GM23338 (cell line): ENCODE measurements around the gene E4F1. TPM values are rescaled to one million over a fixed set of nuclear protein-coding genes. Genes with fewer than 3 reads are reported as not detected.

Experiments
- ATAC-seq: fragments of 200-7000 bp; cut with Tn5 transposase; 3 replicates; pipeline ENCODE4 v1.9.1; 2020
- DNase-seq: peaks from one replicate; pipeline ENCODE4 v3.0.0-alpha.2; 2015; ENCODE audit warnings: low spot score
- H2AFZ ChIP-seq: fragments of 200-600 bp; sonication (generic); 2 replicates; pipeline ENCODE4 v1.8.0; 2016; ENCODE audit warnings: antibody characterized with exemption, mild to moderate bottlenecking, moderate library complexity
- H3F3A ChIP-seq: fragments of 200-600 bp; sonication (generic); replicated peaks from 2 replicates; pipeline ENCODE4 v1.8.0; 2017; ENCODE audit warnings: antibody characterized with exemption, mixed run types, low read depth
- H3K27ac ChIP-seq: fragments of 200-600 bp; sonication (generic); 2 replicates; pipeline ENCODE4 v1.6.1; 2016; ENCODE audit warnings: low read depth
- H3K27me3 ChIP-seq: fragments of 200-600 bp; sonication (generic); 2 replicates; pipeline ENCODE4 v1.8.0; 2016; ENCODE audit warnings: mild to moderate bottlenecking, mixed run types, moderate library complexity; ENCODE audit not compliant: insufficient read depth
- H3K36me3 ChIP-seq: fragments of 200-600 bp; sonication (generic); 2 replicates; pipeline ENCODE4 v1.8.0; 2016; ENCODE audit warnings: mild to moderate bottlenecking; ENCODE audit not compliant: insufficient read depth
- H3K4me1 ChIP-seq: fragments of 200-600 bp; sonication (generic); 2 replicates; pipeline ENCODE4 v1.8.0; 2016; ENCODE audit warnings: mild to moderate bottlenecking, moderate library complexity; ENCODE audit not compliant: insufficient read depth
- H3K4me2 ChIP-seq: fragments of 200-600 bp; sonication (generic); 2 replicates; pipeline ENCODE4 v1.7.1; 2017; ENCODE audit warnings: mixed run types
- H3K4me3 ChIP-seq: fragments of 200-600 bp; sonication (generic); 2 replicates; pipeline ENCODE4 v1.6.1; 2016; ENCODE audit warnings: mixed run types
- H3K79me2 ChIP-seq: fragments of 200-600 bp; sonication (generic); replicated peaks from 2 replicates; pipeline ENCODE4 v1.8.0; 2017; ENCODE audit warnings: mild to moderate bottlenecking; ENCODE audit not compliant: insufficient read depth
- H3K9me2 ChIP-seq: fragments of 200-600 bp; sonication (generic); 2 replicates; pipeline ENCODE4 v1.8.0; 2017; ENCODE audit not compliant: insufficient read depth
- H4K20me1 ChIP-seq: fragments of 200-600 bp; sonication (generic); replicated peaks from 2 replicates; pipeline ENCODE4 v1.8.0; 2017; ENCODE audit warnings: mild to moderate bottlenecking; ENCODE audit not compliant: insufficient read depth
- H3K27ac Mint-ChIP-seq: 2 replicates; pipeline ENCODE4 v1.8.0; 2020; ENCODE audit warnings: inconsistent platforms, mild to moderate bottlenecking, moderate library complexity, mixed read lengths
- H3K27me3 Mint-ChIP-seq: 3 replicates; pipeline ENCODE4 v1.8.0; 2022; ENCODE audit warnings: low read depth, mild to moderate bottlenecking, moderate library complexity, mixed read lengths, inconsistent platforms; ENCODE audit not compliant: insufficient read depth, poor library complexity
- H3K36me3 Mint-ChIP-seq: 3 replicates; pipeline ENCODE4 v1.8.0; 2021; ENCODE audit warnings: low read depth, mild to moderate bottlenecking, inconsistent platforms, moderate library complexity, mixed read lengths
- H3K4me1 Mint-ChIP-seq: 3 replicates; pipeline ENCODE4 v1.8.0; 2020; ENCODE audit warnings: mild to moderate bottlenecking, inconsistent platforms, mixed read lengths
- H3K4me3 Mint-ChIP-seq: 3 replicates; pipeline ENCODE4 v1.8.0; 2021; ENCODE audit warnings: moderate library complexity, mild to moderate bottlenecking, inconsistent platforms, mixed read lengths
- H3K9me3 Mint-ChIP-seq: 3 replicates; pipeline ENCODE4 v1.8.0; 2020; ENCODE audit warnings: moderate library complexity, mild to moderate bottlenecking, inconsistent platforms, mixed read lengths
- CTCF ChIP-seq, 2 experiments: fragments of 200-600 bp in 1 of 2; sonication (generic) in 1 of 2; conservative IDR thresholded peaks; 2 replicates each; pipeline versions ENCODE4 v1.5.1 to v1.6.1; 2016 to 2017; ENCODE audit warnings: antibody characterized with exemption in 2 of 2, low read depth in 2 of 2, mild to moderate bottlenecking in 2 of 2, moderate library complexity in 1 of 2
- NANOG ChIP-seq: IDR thresholded peaks from 2 replicates; pipeline ENCODE4 v1.6.1; 2016; ENCODE audit warnings: antibody characterized with exemption, borderline replicate concordance
- POLR2AphosphoS5 ChIP-seq: IDR thresholded peaks from 2 replicates; pipeline ENCODE4 v1.6.1; 2016; ENCODE audit warnings: antibody characterized with exemption, low read depth
- STAT1 ChIP-seq: IDR thresholded peaks from one replicate; pipeline ENCODE4 v1.6.1; 2016; ENCODE audit warnings: antibody characterized with exemption; ENCODE audit not compliant: unreplicated experiment
- ZNF462 ChIP-seq: fragments of 250-450 bp; sonication (Bioruptor Pico); IDR thresholded peaks from 2 replicates; pipeline ENCODE4 v1.5.0; 2020; ENCODE audit warnings: mild to moderate bottlenecking, moderate library complexity
- polyA plus RNA-seq: library from polyadenylated mRNA; unstranded; fragments of >200 nt; fragmentation: Nextera tagmentation; extraction: Ambion mirVana; gene quantifications from 2 replicates; pipeline ENCODE4 v1.2.1, GENCODE V29; 2016
- total RNA-seq: library from RNA; depleted of rRNA; stranded (reverse); fragments of >200 nt; shearing (Covaris generic); gene quantifications from 2 replicates; pipeline ENCODE4 v1.2.3, GENCODE V29; 2014
- TF ChIP-seq, protein P1 (sequence below): IDR thresholded peaks from 2 replicates; pipeline ENCODE4 v1.6.1; 2016; ENCODE audit warnings: antibody characterized with exemption

E4F1 gene
- total and polyA plus RNA-seq, 2 experiments from 2014 or later, result 22.6 to 45.5 TPM

GRCh38 chr16:2251296-2252111 is 28.1 kb downstream of the E4F1 start, which contains the start of gene ECI1:
Gene ECI1, minus strand, starts transcription at chr16:2251587. Its CDS starts 21 bp downstream, at chr16:2251566.
- no peaks in the 10 kb centered on the region for H3K9me3 Mint-ChIP-seq

More at GRCh38 chr16:2251296-2252111, 28.1 kb downstream of the E4F1 start, which contains the start of gene ECI1:
- Histone ChIP-seq H3K27ac (peak within 1 kb of the TSS; percentile 97), H3K27me3 (no peaks in the 10 kb centered on the region), H2AFZ (no peak within 1 kb of the TSS), H3F3A (peaks cover 47% of the 10 kb centered on the region), H3K4me1 (peaks cover 11% of the 10 kb centered on the region; the same call in 1 of the 2 replicates), H3K9me2 (no peaks in the 10 kb centered on the region), H4K20me1 (peaks cover 28% of the 10 kb centered on the region), H3K4me3 (peak within 1 kb of the TSS; percentile 87), H3K4me2 (peak within 1 kb of the TSS; percentile 88), H3K79me2 (peaks cover 33% of the 10 kb centered on the region), H3K36me3 (peaks cover 23% of the 10 kb centered on the region)
- Mint-ChIP-seq H3K27me3 (peaks cover 12% of the 10 kb centered on the region), H3K4me3 (peak within 1 kb of the TSS; percentile 97), H3K36me3 (peaks cover 66% of the 10 kb centered on the region), H3K4me1 (peaks cover 12% of the 10 kb centered on the region), H3K27ac (peak within 1 kb of the TSS; percentile 97)
- ATAC-seq (peak; percentile 93), DNase-seq (peak; percentile 95)
- TF ChIP-seq, protein P1, sequence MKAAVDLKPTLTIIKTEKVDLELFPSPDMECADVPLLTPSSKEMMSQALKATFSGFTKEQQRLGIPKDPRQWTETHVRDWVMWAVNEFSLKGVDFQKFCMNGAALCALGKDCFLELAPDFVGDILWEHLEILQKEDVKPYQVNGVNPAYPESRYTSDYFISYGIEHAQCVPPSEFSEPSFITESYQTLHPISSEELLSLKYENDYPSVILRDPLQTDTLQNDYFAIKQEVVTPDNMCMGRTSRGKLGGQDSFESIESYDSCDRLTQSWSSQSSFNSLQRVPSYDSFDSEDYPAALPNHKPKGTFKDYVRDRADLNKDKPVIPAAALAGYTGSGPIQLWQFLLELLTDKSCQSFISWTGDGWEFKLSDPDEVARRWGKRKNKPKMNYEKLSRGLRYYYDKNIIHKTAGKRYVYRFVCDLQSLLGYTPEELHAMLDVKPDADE, result peak; percentile 55; the same call in 1 of the 2 replicates
- TF ChIP-seq NANOG, result no peak
- peak; percentile 85 for TF ChIP-seq POLR2AphosphoS5
- TF ChIP-seq ZNF462 (CRISPR knock-in tag), result no peak
- no peak for TF ChIP-seq STAT1
- TF ChIP-seq CTCF (conservative IDR thresholded peaks at IDR 0.05; ENCODE audit: low read depth in 2 of 2), result peak; percentile 45 to 68
